GM19025 (cell line): ENCODE data around the gene HLA-DPA1.

Experiments
- ATAC-seq: cut with Tn5 transposase; IDR thresholded peaks from one replicate; pipeline ENCODE4 v1.9.1; 2021; ENCODE audit warnings: mild to moderate bottlenecking, low read depth, moderate library complexity; ENCODE audit not compliant: unreplicated experiment

Gene HLA-DPA1

GRCh38 chr6:33019372-33019771, 54.1 kb downstream of the HLA-DPA1 start:
- ATAC-seq = no peak

- no peak for ATAC-seq
These were observed 54.5 kb downstream of the HLA-DPA1 start for GRCh38 chr6:33018904-33019303.

- no peak for ATAC-seq
These were observed 55.0 kb downstream of the HLA-DPA1 start for GRCh38 chr6:33018418-33018817.

GRCh38 chr6:33017694-33018353, 55.6 kb downstream of the HLA-DPA1 start:
- no peak for ATAC-seq

- no peak for ATAC-seq
These were observed 56.4 kb downstream of the HLA-DPA1 start for GRCh38 chr6:33017018-33017417.

- ATAC-seq = no peak
These were observed 57.7 kb downstream of the HLA-DPA1 start for GRCh38 chr6:33015798-33016197.

GRCh38 chr6:33014841-33015634, 58.4 kb downstream of the HLA-DPA1 start:
- ATAC-seq = no peak
